Epithelial cell of alveolus of lung (primary cell): ENCODE results near the gene WDR31. TPM values are rescaled to one million over a fixed set of nuclear protein-coding genes. Genes with fewer than 3 reads are reported as not detected.

Experiments used
- total RNA-seq: library from RNA; depleted of rRNA; stranded (reverse); fragments of >200 nt; gene quantifications from 2 replicates; pipeline ENCODE4 v1.2.1, GENCODE V29; 2015

Gene WDR31
- 0.91 and 1.4 TPM in 2 replicates for total RNA-seq

DNA sequence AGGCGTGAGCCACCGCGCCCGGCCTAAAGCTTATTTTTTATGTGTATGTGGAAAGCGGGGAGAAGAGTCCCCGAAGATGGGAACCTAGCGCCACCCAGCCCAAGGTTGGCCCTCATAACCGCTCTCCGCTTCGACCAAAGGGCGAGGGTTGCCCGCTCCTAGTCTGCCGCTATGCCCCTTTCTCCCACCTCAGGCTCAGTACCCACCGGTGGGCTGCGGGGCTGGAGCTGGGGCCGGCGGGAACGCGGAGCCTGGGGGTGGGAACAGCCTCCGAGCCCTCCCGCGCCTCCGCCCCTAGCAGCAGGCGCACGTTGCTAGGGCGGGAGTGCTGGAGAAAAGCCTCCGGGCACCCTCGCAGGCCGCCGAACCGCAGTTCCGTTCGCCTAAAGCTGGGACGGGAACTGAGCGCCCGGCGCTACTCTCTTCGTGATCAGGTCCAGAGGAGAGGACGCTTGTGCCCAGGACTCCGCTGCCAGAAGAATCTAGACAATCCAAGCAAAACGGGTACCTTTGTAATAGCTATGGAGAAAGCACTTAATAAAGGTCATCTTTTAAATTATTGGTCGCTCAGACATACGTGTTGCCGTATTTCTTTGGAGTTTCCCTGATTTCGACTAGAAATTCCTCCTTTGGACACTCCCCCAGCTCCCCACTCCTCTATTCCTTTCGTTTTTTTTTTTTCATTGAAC is at the start of gene WDR31:
WDR31 (minus strand) TSS at position 265 of the 689 bp plus-strand sequence. CDS start 8,253 bp downstream, outside the sequence.

GRCh38 chr9:113376634-113377567 is 36.8 kb upstream of the WDR31 start, which contains the start of gene HDHD3:
TSS of gene HDHD3 (minus strand) at chr9:113376986. CDS start at chr9:113374354, 2,632 bp downstream.

GRCh38 chr9:113349445-113350094 is 9.5 kb upstream of the WDR31 start, which contains the start of gene BSPRY:
TSS of gene BSPRY (plus strand) at chr9:113349541. CDS start at chr9:113349580, 39 bp downstream.

DNA sequence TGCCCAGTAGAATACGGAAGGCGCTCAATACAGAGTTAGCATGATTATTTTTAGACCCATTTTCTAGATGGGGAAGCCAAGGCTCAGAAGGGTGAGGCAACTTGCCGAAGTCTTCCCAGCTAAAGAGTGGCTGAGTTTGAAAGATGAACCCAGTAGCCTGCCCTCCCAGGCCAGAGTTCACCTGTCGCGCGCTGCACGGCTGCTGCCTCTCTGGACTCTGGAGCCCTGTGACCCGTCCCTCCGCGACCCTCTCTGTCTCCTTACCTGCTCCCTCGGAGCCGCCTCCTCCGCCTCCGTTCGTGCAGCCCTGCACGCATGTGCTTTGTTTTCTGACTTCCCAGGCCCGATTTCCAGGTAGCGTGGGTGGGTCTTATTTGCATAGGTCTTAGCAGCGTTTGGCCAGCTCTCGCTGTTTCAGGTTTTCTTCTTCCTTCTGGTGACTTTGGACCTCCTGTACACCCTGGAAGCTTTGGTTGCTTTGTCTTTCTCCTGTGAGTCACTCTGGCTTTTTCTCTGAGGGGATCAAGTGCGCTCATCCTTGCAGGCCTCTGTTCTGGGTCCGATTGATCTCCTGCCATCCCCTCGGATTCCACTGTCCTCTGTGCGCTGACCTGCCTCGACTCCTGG is 37.2 kb downstream of the WDR31 start, which contains the start of gene RNF183:
RNF183 (minus strand) TSS at position 585 of the 627 bp plus-strand sequence. CDS start 5,192 bp downstream, outside the sequence.

DNA sequence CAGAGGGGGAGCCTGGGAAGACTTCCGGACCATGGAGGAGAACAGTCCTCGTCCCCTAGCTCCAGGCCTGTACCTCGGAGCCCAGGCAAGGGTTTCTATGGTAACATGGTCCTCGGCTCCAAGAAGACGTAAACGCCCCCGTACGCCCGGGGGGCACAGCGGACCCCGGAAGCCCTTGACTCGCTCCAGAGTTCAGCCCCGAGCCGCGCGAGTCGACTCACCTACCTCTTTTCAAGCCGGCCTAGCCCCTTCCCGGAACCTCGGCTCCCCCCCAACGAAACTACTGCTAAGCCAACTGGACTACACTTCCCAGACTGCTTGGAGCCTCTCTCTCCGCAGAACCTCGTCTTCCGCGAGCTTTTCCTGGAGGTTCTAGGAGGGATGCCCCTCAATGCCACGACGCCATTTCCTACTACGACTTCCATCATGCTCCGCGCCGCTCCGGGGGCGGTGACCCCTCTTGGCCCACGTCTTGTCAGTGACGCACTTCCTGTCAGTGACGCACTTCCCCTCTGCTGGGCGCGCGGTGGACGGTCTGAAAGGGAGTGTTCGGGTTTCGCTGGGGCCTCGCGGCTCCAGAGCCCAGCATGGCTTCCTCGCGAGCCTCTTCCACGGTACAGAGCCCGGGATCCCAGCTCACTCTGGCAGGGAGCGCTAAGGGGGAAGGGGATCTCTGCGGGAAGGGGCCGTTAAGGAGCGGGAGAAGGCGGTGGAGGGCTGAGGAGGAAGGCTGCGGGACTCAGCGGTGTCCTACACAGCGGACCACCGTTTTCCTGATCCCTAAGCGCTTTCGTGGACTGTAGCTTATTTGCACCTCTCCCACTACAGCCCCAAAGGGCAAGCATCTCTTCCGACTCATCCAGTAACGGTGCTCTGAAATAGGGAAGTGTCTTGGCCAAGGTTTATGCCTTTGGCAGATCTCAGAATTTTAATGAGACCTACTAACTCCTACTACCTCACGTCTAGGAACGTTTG is 64.6 kb downstream of the WDR31 start, which contains the start of the genes CDC26 and PRPF4:
CDC26 (minus strand) TSS at position 416 of the 975 bp plus-strand sequence. CDS start 3,065 bp downstream, outside the sequence.
PRPF4 (plus strand) TSS at position 502 of the 975 bp plus-strand sequence; CDS start at position 588, 86 bp downstream.

Other genes with a start within 250 kb of the WDR31 start
- 4.4 and 4.9 TPM in 2 replicates for gene SLC31A2, start 189.3 kb downstream of the WDR31 start, total RNA-seq
- 10.1 and 14.0 TPM in 2 replicates for gene FKBP15, start 119.0 kb downstream of the WDR31 start, total RNA-seq
- 29.2 and 37.2 TPM in 2 replicates for gene SLC31A1, start 118.7 kb downstream of the WDR31 start, total RNA-seq
- 29.9 and 30.5 TPM in 2 replicates for gene CDC26, start 64.7 kb downstream of the WDR31 start, total RNA-seq
- gene PRPF4, start 64.6 kb downstream of the WDR31 start, total RNA-seq, result 25.1 and 27.9 TPM in 2 replicates
- not detected in 2 replicates for gene RNF183, start 36.9 kb downstream of the WDR31 start, total RNA-seq
- 0.26 TPM in 1 of 2 replicates, not detected in the other for gene BSPRY, start 9.3 kb upstream of the WDR31 start, total RNA-seq
- gene HDHD3, start 36.7 kb upstream of the WDR31 start, total RNA-seq, result 6.3 and 13.8 TPM in 2 replicates
- 7.6 and 14.4 TPM in 2 replicates for gene ALAD, start 61.0 kb upstream of the WDR31 start, total RNA-seq
- gene POLE3, start 70.4 kb upstream of the WDR31 start, total RNA-seq, result 47.8 and 66.2 TPM in 2 replicates
- gene C9orf43, start 70.5 kb upstream of the WDR31 start, total RNA-seq, result 0.52 TPM in 1 of 2 replicates, not detected in the other
- gene RGS3, start 123.5 kb upstream of the WDR31 start, total RNA-seq, result 23.7 and 36.1 TPM in 2 replicates